Skeletal muscle satellite cell (primary cell): Measurements from ENCODE around the gene UBE2D3. TPM values are rescaled to one million over a fixed set of nuclear protein-coding genes. Genes with fewer than 3 reads are reported as not detected.
"Not testable (repeated sequence)": the region's sequence is repeated elsewhere in the genome, so short reads cannot be mapped to it uniquely, and the experiment has no call there.

ENCODE experiments used
- H3K27me3 ChIP-seq: 2 replicates; pipeline ENCODE4 v1.7.0; 2013; ENCODE audit warnings: low read length; ENCODE audit not compliant: control insufficient read depth, insufficient read depth
- H3K36me3 ChIP-seq: 2 replicates; pipeline ENCODE4 v1.7.0; 2013; ENCODE audit warnings: mild to moderate bottlenecking, control low read depth, low read length; ENCODE audit not compliant: insufficient read depth
- H3K4me1 ChIP-seq: 2 replicates; pipeline ENCODE4 v1.7.0; 2013; ENCODE audit warnings: low read length; ENCODE audit not compliant: control insufficient read depth, insufficient read depth
- H3K4me2 ChIP-seq: 2 replicates; pipeline ENCODE4 v1.7.0; 2013; ENCODE audit warnings: mild to moderate bottlenecking, low read length
- H3K4me3 ChIP-seq: 2 replicates; pipeline ENCODE4 v1.7.0; 2013; ENCODE audit warnings: low read length
- H3K9ac ChIP-seq: 2 replicates; pipeline ENCODE4 v1.7.0; 2013; ENCODE audit warnings: mild to moderate bottlenecking, low read depth, low read length, moderate library complexity
- H3K9me3 ChIP-seq: replicated peaks from 2 replicates; pipeline ENCODE4 v1.7.0; 2013; ENCODE audit warnings: mild to moderate bottlenecking, control low read depth, low read length
- total RNA-seq: library from RNA; depleted of rRNA; stranded (reverse); fragments of >200 nt; gene quantifications from 2 replicates; pipeline ENCODE4 v1.2.3, GENCODE V29; 2012; rRNA removed

The UBE2D3 gene
- total RNA-seq: 323 and 356 TPM in 2 replicates

- H3K9ac ChIP-seq: peak within 1 kb of the TSS; percentile 100
- H3K36me3 ChIP-seq: peaks cover 27% of the 10 kb centered on the region
- H3K9me3 ChIP-seq: no peaks in the 10 kb centered on the region
- H3K4me1 ChIP-seq: peaks cover 19% of the 10 kb centered on the region
- no peaks in the 10 kb centered on the region for H3K27me3 ChIP-seq
- peak within 1 kb of the TSS; percentile 87 for H3K4me2 ChIP-seq
- H3K4me3 ChIP-seq: peak within 1 kb of the TSS; percentile 95
Measured at GRCh38 chr4:102826890-102827673, at the start of gene UBE2D3. Gene UBE2D3 (minus strand): TSS chr4:102827551. CDS start chr4:102826508, 1,043 bp downstream.

- Histone ChIP-seq H3K9ac (no peak overlapping the region), H3K4me3 (no peak overlapping the region), H3K27me3 (no peaks in the 10 kb centered on the region), H3K9me3 (no peaks in the 10 kb centered on the region), H3K4me2 (peak overlapping the region; percentile 88), H3K36me3 (peaks cover 1% of the 10 kb centered on the region), H3K4me1 (peaks cover 6% of the 10 kb centered on the region)
Measured at GRCh38 chr4:102871772-102872171, 44.4 kb upstream of the UBE2D3 start.

- Histone ChIP-seq H3K4me3 (peak overlapping the region; percentile 82), H3K9me3 (no peaks in the 10 kb centered on the region), H3K4me1 (peaks cover 6% of the 10 kb centered on the region), H3K36me3 (no peaks in the 10 kb centered on the region), H3K27me3 (no peaks in the 10 kb centered on the region), H3K4me2 (peak overlapping the region; percentile 88), H3K9ac (peak overlapping the region; percentile 80)
Measured at GRCh38 chr4:102869569-102870197, 42.3 kb upstream of the UBE2D3 start.

GRCh38 chr4:102868781-102869568 lies 41.6 kb upstream of the UBE2D3 start, which contains the start of gene CISD2:
Gene CISD2 (plus strand): TSS chr4:102868992. CDS start chr4:102869085, 93 bp downstream.
- Histone ChIP-seq H3K4me2 (peak within 1 kb of the TSS; percentile 88), H3K36me3 (no peaks in the 10 kb centered on the region), H3K9ac (peak within 1 kb of the TSS; percentile 80), H3K9me3 (no peaks in the 10 kb centered on the region), H3K27me3 (no peaks in the 10 kb centered on the region), H3K4me1 (peaks cover 6% of the 10 kb centered on the region), H3K4me3 (peak within 1 kb of the TSS; percentile 82)

GRCh38 chr4:102868153-102868780 lies 40.9 kb upstream of the UBE2D3 start:
- Histone ChIP-seq H3K27me3 (no peaks in the 10 kb centered on the region), H3K4me2 (peak overlapping the region; percentile 88), H3K4me3 (peak overlapping the region; percentile 82), H3K4me1 (peaks cover 6% of the 10 kb centered on the region), H3K36me3 (no peaks in the 10 kb centered on the region), H3K9ac (peak overlapping the region; percentile 80), H3K9me3 (no peaks in the 10 kb centered on the region)

GRCh38 chr4:102867278-102868152 lies 40.2 kb upstream of the UBE2D3 start:
- H3K4me2 ChIP-seq: peak overlapping the region; percentile 88

GRCh38 chr4:102865327-102865726 lies 38.0 kb upstream of the UBE2D3 start:
- H3K9ac ChIP-seq, H3K4me3 ChIP-seq, H3K4me1 ChIP-seq, H3K9me3 ChIP-seq, H3K36me3 ChIP-seq, H3K4me2 ChIP-seq, H3K27me3 ChIP-seq: not testable (repeated sequence)

More at GRCh38 chr4:102867278-102868152, 40.2 kb upstream of the UBE2D3 start:
- Histone ChIP-seq H3K4me3 (peak overlapping the region; percentile 82), H3K4me1 (peaks cover 6% of the 10 kb centered on the region), H3K27me3 (no peaks in the 10 kb centered on the region), H3K9me3 (no peaks in the 10 kb centered on the region), H3K9ac (peak overlapping the region; percentile 80), H3K36me3 (no peaks in the 10 kb centered on the region)

GRCh38 chr4:102862747-102863146 lies 35.4 kb upstream of the UBE2D3 start:
- Histone ChIP-seq H3K4me3 (no peak overlapping the region), H3K9ac (no peak overlapping the region), H3K9me3 (no peaks in the 10 kb centered on the region), H3K27me3 (no peaks in the 10 kb centered on the region), H3K36me3 (no peaks in the 10 kb centered on the region), H3K4me2 (no peak overlapping the region), H3K4me1 (no peaks in the 10 kb centered on the region)

GRCh38 chr4:102862016-102862415 lies 34.7 kb upstream of the UBE2D3 start:
- H3K4me3 ChIP-seq: no peak overlapping the region
- no peaks in the 10 kb centered on the region for H3K27me3 ChIP-seq
- no peaks in the 10 kb centered on the region for H3K9me3 ChIP-seq
- H3K36me3 ChIP-seq: no peaks in the 10 kb centered on the region
- H3K4me2 ChIP-seq: no peak overlapping the region
- no peaks in the 10 kb centered on the region for H3K4me1 ChIP-seq
- no peak overlapping the region for H3K9ac ChIP-seq

GRCh38 chr4:102860611-102861324 lies 33.4 kb upstream of the UBE2D3 start:
- no peaks in the 10 kb centered on the region for H3K9me3 ChIP-seq
- no peak overlapping the region for H3K4me3 ChIP-seq
- H3K27me3 ChIP-seq: no peaks in the 10 kb centered on the region
- no peaks in the 10 kb centered on the region for H3K4me1 ChIP-seq
- no peak overlapping the region for H3K4me2 ChIP-seq
- H3K36me3 ChIP-seq: no peaks in the 10 kb centered on the region
- H3K9ac ChIP-seq: no peak overlapping the region
